Activated naive CD4-positive, alpha-beta T cell treated with anti-CD3 and anti-CD28 coated beads for 36 hours (primary cell): ENCODE results near the gene PRPF6. TPM values are rescaled to one million over a fixed set of nuclear protein-coding genes. Genes with fewer than 3 reads are reported as not detected.
"Not testable (repeated sequence)": the region's sequence is repeated elsewhere in the genome, so short reads cannot be mapped to it uniquely, and the experiment has no call there.

ENCODE experiments used
- CTCF ChIA-PET: fragments of 350-600 bp; sonication (Branson Sonifier 250); formaldehyde crosslinking; loops from one replicate; lab custom pipeline; 2021; ENCODE audit warnings: antibody characterized with exemption; lab: Charles Lee
- DNase-seq: peaks from one replicate; pipeline ENCODE4 v3.0.0-alpha.2; 2020
- H3K27ac Mint-ChIP-seq: one replicate; pipeline ENCODE4 v1.8.0; 2021; ENCODE audit warnings: mild to moderate bottlenecking, mixed read lengths
- H3K27me3 Mint-ChIP-seq: one replicate; pipeline ENCODE4 v1.8.0; 2021; ENCODE audit warnings: low read depth, mixed read lengths
- H3K36me3 Mint-ChIP-seq: one replicate; pipeline ENCODE4 v1.8.0; 2021; ENCODE audit warnings: low read depth, mixed read lengths
- H3K4me1 Mint-ChIP-seq: one replicate; pipeline ENCODE4 v1.8.0; 2021; ENCODE audit warnings: low read depth, mixed read lengths
- H3K4me3 Mint-ChIP-seq: one replicate; pipeline ENCODE4 v1.8.0; 2021; ENCODE audit warnings: mild to moderate bottlenecking, moderate library complexity, mixed read lengths
- H3K9me3 Mint-ChIP-seq: one replicate; pipeline ENCODE4 v1.8.0; 2021; ENCODE audit warnings: mixed read lengths
- intact Hi-C: fragments of 100-400 bp; cut with micrococcal nuclease; formaldehyde crosslinking; loops from one replicate; pipeline ENCODE4 v1.15.1; 2023
- total RNA-seq, 2 experiments: library from RNA; stranded (reverse); gene quantifications; one replicate each; pipeline ENCODE4 v1.2.3, GENCODE V29; 2021

Gene PRPF6
- total RNA-seq, 2 experiments from 2014 or later = 39.4 to 40.2 TPM

GRCh38 chr20:63957690-63958441 is 23.1 kb upstream of the PRPF6 start:
- Mint-ChIP-seq H3K36me3 (peaks cover 8% of the 10 kb centered on the region), H3K27ac (peak overlapping the region; percentile 85), H3K27me3 (no peaks in the 10 kb centered on the region), H3K4me1 (peaks cover 36% of the 10 kb centered on the region), H3K9me3 (no peaks in the 10 kb centered on the region), H3K4me3 (peak overlapping the region; percentile 21)
- CTCF ChIA-PET = interaction anchor here (0.5 to 1.0 kb wide), 2 partner anchors 20 to 308 kb away, joined by 3 read pairs; no protein-coding TSS in a partner anchor
- intact Hi-C loops = loop anchor here (1.0 to 5.0 kb wide), 7 partner anchors 19 to 331 kb away; partner anchors contain the start of genes DNAJC5, GMEB2, RTEL1 and TPD52L2
- DNase-seq = peak; percentile 49

GRCh38 chr20:63958471-63958870 is 22.5 kb upstream of the PRPF6 start:
- no peak for DNase-seq
- H3K4me1 Mint-ChIP-seq = peaks cover 32% of the 10 kb centered on the region
- intact Hi-C loops = loop anchor here (5.0 kb wide), 1 partner anchor 301 kb away; the partner anchor contains the start of gene RTEL1
- peaks cover 9% of the 10 kb centered on the region for H3K36me3 Mint-ChIP-seq
- H3K4me3 Mint-ChIP-seq = no peak overlapping the region
- CTCF ChIA-PET = no interaction called here
- peak overlapping the region; percentile 85 for H3K27ac Mint-ChIP-seq
- no peaks in the 10 kb centered on the region for H3K27me3 Mint-ChIP-seq
- no peaks in the 10 kb centered on the region for H3K9me3 Mint-ChIP-seq

- intact Hi-C loops = loop anchor here (5.0 kb wide), 1 partner anchor 302 kb away; the partner anchor contains the start of gene RTEL1
- Mint-ChIP-seq H3K4me3 (no peak overlapping the region), H3K27ac (no peak overlapping the region), H3K9me3 (no peaks in the 10 kb centered on the region), H3K4me1 (peaks cover 26% of the 10 kb centered on the region), H3K27me3 (no peaks in the 10 kb centered on the region), H3K36me3 (peaks cover 8% of the 10 kb centered on the region)
- DNase-seq = no peak
- CTCF ChIA-PET = no interaction called here
These were observed 21.8 kb upstream of the PRPF6 start for GRCh38 chr20:63958964-63959698.

GRCh38 chr20:63959699-63960075 is 21.2 kb upstream of the PRPF6 start:
- H3K4me3 Mint-ChIP-seq = no peak overlapping the region
- intact Hi-C loops = loop anchor here (5.0 kb wide), 1 partner anchor 302 kb away; the partner anchor contains the start of gene RTEL1
- no peaks in the 10 kb centered on the region for H3K9me3 Mint-ChIP-seq
- H3K27me3 Mint-ChIP-seq = no peaks in the 10 kb centered on the region
- H3K4me1 Mint-ChIP-seq = peaks cover 20% of the 10 kb centered on the region
- DNase-seq = no peak
- CTCF ChIA-PET = no interaction called here
- no peak overlapping the region for H3K27ac Mint-ChIP-seq
- peaks cover 8% of the 10 kb centered on the region for H3K36me3 Mint-ChIP-seq

- peaks cover 15% of the 10 kb centered on the region for H3K4me1 Mint-ChIP-seq
- H3K4me3 Mint-ChIP-seq, H3K27me3 Mint-ChIP-seq, intact Hi-C loops, DNase-seq, H3K9me3 Mint-ChIP-seq, H3K36me3 Mint-ChIP-seq, H3K27ac Mint-ChIP-seq: not testable (repeated sequence)
- CTCF ChIA-PET = interaction anchor here (1.3 kb wide), 1 partner anchor 13 kb away, joined by 4 read pairs; no protein-coding TSS in a partner anchor
These were observed 20.0 kb upstream of the PRPF6 start for GRCh38 chr20:63960654-63961621.

- H3K4me1 Mint-ChIP-seq = peaks cover 13% of the 10 kb centered on the region
- CTCF ChIA-PET = interaction anchor here (0.5 to 1.3 kb wide), 2 partner anchors 12 to 51 kb away, joined by 4 to 5 read pairs; no protein-coding TSS in a partner anchor
- H3K27me3 Mint-ChIP-seq = no peaks in the 10 kb centered on the region
- no peak overlapping the region for H3K4me3 Mint-ChIP-seq
- no peak for DNase-seq
- peaks cover 8% of the 10 kb centered on the region for H3K36me3 Mint-ChIP-seq
- no peaks in the 10 kb centered on the region for H3K9me3 Mint-ChIP-seq
- intact Hi-C loops = no loop called here
- H3K27ac Mint-ChIP-seq = no peak overlapping the region
These were observed 19.1 kb upstream of the PRPF6 start for GRCh38 chr20:63961664-63962425.

GRCh38 chr20:63962426-63963347 is 18.2 kb upstream of the PRPF6 start:
- Mint-ChIP-seq H3K4me1 (peaks cover 6% of the 10 kb centered on the region), H3K27me3 (no peaks in the 10 kb centered on the region), H3K4me3 (no peak overlapping the region), H3K36me3 (peaks cover 8% of the 10 kb centered on the region), H3K9me3 (no peaks in the 10 kb centered on the region), H3K27ac (no peak overlapping the region)
- DNase-seq = no peak
- intact Hi-C loops = no loop called here
- CTCF ChIA-PET = interaction anchor here (1.3 kb wide), 1 partner anchor 11 kb away, joined by 4 read pairs; no protein-coding TSS in a partner anchor

- intact Hi-C loops = no loop called here
- no peak for DNase-seq
- Mint-ChIP-seq H3K9me3 (no peaks in the 10 kb centered on the region), H3K27ac (no peak overlapping the region), H3K4me1 (peaks cover 1% of the 10 kb centered on the region), H3K27me3 (no peaks in the 10 kb centered on the region), H3K4me3 (no peak overlapping the region), H3K36me3 (peaks cover 8% of the 10 kb centered on the region)
- CTCF ChIA-PET = no interaction called here
These were observed 17.6 kb upstream of the PRPF6 start for GRCh38 chr20:63963348-63963741.

- DNase-seq = peak; percentile 3
- Mint-ChIP-seq H3K36me3 (peaks cover 10% of the 10 kb centered on the region), H3K4me1 (peaks cover 6% of the 10 kb centered on the region), H3K27ac (no peak overlapping the region), H3K27me3 (no peaks in the 10 kb centered on the region), H3K4me3 (no peak overlapping the region), H3K9me3 (no peaks in the 10 kb centered on the region)
- intact Hi-C loops = no loop called here
- CTCF ChIA-PET = no interaction called here
These were observed 17.1 kb upstream of the PRPF6 start for GRCh38 chr20:63963784-63964301.

GRCh38 chr20:63964412-63964811 is 16.5 kb upstream of the PRPF6 start:
- no peak overlapping the region for H3K4me3 Mint-ChIP-seq
- intact Hi-C loops = no loop called here
- no peaks in the 10 kb centered on the region for H3K27me3 Mint-ChIP-seq
- CTCF ChIA-PET = no interaction called here
- H3K27ac Mint-ChIP-seq = no peak overlapping the region
- H3K9me3 Mint-ChIP-seq = no peaks in the 10 kb centered on the region
- H3K36me3 Mint-ChIP-seq = peaks cover 10% of the 10 kb centered on the region
- no peak for DNase-seq
- H3K4me1 Mint-ChIP-seq = peaks cover 8% of the 10 kb centered on the region
